ENCODE data around the gene FXYD4.
"Not testable (repeated sequence)": the region's sequence is repeated elsewhere in the genome, so short reads cannot be mapped to it uniquely, and the experiment has no call there.

FXYD4 gene

DNA sequence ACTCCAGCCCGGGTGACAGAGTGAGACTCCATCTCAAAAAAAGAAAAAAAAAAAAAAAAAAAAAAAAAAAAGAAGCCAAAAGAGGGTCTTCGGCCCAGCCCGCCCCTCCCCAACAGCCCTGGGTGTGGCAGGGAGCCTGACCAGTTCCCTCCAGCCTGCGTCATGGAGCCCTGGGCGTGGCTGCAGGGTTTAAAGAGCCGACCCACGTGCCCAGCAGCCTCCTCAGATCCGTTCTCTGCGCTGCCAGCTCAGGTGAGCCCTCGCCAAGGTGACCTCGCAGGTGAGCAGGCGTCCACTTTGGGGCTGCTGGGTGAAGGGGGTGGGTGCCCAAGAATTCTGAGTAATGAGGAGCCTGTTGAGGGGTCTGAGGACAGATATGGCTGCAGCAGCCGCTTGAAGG lies at the start of gene FXYD4:
TSS of gene FXYD4 (plus strand) at position 219 of the 400 bp plus-strand sequence. CDS start 2,111 bp downstream, outside the sequence.
- no peak for DNase-seq (ENCODE audit: low spot score)

DNA sequence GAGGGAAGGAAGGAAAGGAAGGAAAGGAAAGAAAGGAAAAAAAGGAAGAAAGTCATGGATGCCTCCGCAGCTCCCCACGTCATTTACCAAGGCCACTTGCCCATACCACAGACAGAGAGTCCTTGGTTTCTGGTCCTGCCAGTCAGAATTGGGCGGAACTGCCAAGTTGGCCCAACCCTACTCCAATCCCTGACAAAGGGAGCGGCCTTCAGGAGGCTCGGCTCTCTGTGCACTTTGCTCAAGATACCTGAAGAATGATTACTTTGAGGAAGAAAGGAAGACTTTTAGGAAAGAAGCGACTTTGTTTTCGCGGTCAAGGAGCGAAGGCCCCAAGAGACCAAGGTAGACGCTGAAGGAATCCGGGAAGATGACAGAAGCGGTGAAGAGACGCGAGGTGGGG lies 49.1 kb upstream of the FXYD4 start:
- no peak for DNase-seq (ENCODE audit: low spot score)

GRCh38 chr10:43322769-43323168 lies 48.7 kb upstream of the FXYD4 start:
- DNase-seq (ENCODE audit: low spot score), result peak; percentile 89

DNA sequence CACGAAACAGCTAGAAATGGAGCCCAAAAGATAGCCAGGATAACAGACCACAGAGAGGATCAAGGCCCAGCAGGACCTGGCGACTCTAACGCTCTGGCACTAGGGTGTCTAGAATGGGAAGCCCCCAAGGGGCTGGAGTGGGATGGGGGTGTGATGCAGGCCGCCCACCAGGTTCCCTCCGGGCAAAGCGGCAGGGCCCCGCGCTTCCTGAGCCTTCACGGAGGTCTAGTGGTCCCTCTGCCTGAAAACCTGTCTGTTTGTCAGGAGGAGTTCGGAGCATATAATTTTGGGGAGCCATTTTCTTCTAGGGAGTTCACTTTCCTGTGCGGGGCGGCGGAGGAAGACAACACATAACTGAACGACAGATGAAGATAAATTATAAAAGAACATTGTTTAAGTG lies 48.2 kb upstream of the FXYD4 start:
- no peak for DNase-seq (ENCODE audit: low spot score)

- no peak for DNase-seq (ENCODE audit: low spot score)
Observed at GRCh38 chr10:43324876-43325275, 46.6 kb upstream of the FXYD4 start.

- no peak for DNase-seq (ENCODE audit: low spot score)
Observed at GRCh38 chr10:43327171-43327570, 44.3 kb upstream of the FXYD4 start.

GRCh38 chr10:43327986-43328385 lies 43.5 kb upstream of the FXYD4 start:
- no peak for DNase-seq (ENCODE audit: low spot score)

GRCh38 chr10:43328810-43329209 lies 42.6 kb upstream of the FXYD4 start:
- DNase-seq (ENCODE audit: low spot score), result not testable (repeated sequence)

- not testable (repeated sequence) for DNase-seq (ENCODE audit: low spot score)
Observed at GRCh38 chr10:43329246-43329885, 42.1 kb upstream of the FXYD4 start.

DNA sequence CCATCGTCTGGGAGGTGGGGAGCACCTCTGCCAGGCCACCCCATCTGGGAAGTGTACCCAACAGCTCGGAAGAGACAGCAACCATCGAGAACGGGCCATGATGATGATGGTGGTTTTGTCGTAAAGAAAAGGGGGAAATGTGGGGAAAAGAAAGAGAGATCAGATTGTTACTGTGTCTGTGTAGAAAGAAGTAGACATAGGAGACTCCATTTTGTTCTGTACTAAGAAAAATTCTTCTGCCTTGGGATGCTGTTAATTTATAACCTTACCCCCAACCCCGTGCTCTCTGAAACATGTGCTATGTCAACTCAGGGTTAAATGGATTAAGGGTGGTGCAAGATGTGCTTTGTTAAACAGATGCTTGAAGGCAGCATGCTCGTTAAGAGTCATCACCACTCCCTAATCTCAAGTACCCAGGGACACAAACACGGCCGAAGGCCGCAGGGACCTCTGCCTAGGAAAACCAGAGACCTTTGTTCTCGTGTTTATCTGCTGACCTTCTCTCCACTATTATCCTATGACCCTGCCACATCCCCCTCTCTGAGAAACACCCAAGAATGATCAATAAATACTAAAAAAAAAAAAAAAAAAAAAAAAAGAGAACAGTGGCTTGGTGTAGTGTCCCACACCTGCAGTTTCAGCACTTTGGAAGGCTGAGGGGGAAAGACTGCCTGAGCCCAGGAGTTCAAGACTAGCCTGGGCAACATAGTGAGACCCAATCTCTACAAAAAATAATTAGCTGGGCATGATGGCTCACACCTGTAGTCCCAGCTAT lies 41.2 kb upstream of the FXYD4 start:
- DNase-seq (ENCODE audit: low spot score), result not testable (repeated sequence)

GRCh38 chr10:43330824-43331127 lies 40.7 kb upstream of the FXYD4 start:
- DNase-seq (ENCODE audit: low spot score), result not testable (repeated sequence)

DNA sequence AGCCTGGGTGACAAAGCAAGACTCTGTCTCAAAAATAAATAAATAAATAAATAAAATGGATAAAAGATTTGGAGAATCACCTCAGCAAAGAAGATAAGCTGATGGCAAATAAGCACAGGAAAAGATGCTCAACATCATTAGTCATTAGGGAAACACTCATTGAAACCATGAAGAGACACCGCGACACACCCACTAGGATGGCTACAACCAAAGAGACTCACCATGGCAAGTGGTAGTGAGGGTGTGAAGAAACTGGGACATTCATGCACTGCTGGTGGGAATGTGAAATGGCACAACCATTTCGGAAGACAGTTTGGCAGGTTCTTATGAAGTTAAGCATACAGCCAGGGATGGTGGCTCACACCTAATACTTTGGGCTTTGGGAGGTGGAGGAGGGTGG lies 37.8 kb upstream of the FXYD4 start:
- no peak for DNase-seq (ENCODE audit: low spot score)

- no peak for DNase-seq (ENCODE audit: low spot score)
Observed at GRCh38 chr10:43336061-43336460, 35.4 kb upstream of the FXYD4 start.

DNA sequence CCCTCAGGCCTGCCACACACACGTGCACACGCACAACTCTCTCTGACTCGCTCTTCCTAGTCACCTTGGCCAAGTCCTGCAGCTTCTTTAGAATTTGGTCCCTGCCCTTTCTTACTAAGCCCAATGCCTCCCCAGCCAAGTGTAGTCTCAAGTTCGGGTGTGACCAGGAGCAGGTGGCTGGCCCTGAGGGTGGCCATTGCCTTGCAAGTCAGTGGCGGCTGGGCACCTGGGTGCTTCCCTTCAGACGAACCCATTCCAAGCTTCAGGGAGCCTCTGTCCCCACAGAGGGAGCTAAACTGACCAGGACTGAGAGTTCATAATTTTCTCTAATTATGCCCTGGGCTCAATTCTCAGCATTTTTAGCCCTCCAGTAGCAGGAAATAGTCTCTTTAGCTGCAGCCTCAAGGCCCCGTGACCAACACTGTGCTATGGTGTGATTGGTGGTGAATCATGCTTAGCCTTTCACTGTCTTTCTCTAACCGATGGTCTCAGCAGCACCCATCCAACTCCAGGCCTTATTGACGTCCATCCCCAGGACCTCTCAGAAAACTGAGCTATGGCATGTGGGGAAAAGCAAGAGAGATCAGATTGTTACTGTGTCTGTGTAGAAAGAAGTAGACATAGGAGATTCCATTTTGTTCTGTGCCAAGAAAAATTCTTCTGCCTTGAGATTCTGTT lies 34.7 kb upstream of the FXYD4 start:
- no peak for DNase-seq (ENCODE audit: low spot score)

- DNase-seq (ENCODE audit: low spot score), result not testable (repeated sequence)
Observed at GRCh38 chr10:43337536-43337935, 33.9 kb upstream of the FXYD4 start.

- DNase-seq (ENCODE audit: low spot score), result no peak
Observed at GRCh38 chr10:43338117-43338516, 33.3 kb upstream of the FXYD4 start.

DNA sequence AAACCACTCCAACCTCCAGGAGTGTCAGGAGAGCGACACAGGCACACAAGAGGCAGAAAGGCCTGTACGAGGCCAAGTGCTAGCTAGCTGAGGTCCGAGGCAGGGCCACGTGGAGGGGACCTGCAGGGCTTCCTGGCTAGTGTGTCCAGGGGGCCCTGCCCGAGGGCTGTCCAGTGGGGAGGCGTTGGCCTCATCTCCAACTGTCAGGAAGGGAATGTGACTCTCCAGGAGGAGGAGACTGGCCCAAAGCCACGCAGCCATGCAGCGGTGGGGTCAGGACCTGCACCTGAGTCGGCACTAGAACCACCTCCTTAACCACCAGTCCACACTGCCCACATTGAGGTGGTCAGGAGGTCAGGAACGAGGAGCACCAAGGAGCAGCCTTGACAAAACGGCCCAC lies 32.3 kb upstream of the FXYD4 start:
- DNase-seq (ENCODE audit: low spot score), result no peak

DNA sequence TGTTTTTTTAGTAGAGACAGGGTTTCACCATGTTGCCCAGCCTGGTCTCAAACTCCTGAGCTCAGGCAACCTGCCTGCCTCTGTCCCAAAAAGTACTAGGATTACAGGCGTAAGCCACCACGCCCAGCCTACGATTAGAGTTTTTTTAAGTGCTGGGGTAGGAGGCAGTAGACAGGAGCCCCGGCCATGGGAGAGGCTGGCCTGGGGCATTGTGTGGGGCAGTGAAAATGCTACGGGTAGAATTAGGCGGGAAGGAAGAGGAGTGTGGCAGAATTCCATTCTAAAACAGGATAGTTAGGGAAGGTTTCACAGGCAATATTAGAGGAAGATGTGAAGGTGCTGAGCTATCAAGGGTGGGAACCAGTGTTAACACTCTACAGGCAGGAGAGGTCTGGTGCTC lies 31.3 kb upstream of the FXYD4 start:
- no peak for DNase-seq (ENCODE audit: low spot score)

DNA sequence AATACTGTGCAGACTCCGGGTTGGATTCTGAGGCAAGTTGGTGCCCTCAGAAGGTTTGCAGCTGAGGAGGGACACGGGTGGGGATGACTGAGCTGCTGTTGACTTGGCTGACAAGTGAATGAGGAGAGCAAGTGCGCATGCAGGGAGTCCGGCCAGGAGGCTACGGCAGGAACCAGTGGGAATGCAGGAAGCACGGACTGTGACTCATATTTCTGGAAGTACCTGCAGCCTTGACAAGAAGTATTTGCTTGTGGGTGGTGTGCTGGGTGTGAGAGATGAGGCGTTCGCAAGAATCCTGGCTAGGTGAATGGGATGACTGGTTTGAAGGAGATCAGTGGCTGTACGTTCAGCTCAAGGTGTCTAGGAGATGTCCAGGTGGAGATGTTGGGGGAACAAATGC lies 30.8 kb upstream of the FXYD4 start:
- no peak for DNase-seq (ENCODE audit: low spot score)

GRCh38 chr10:43341450-43341849 lies 30.0 kb upstream of the FXYD4 start:
- no peak for DNase-seq (ENCODE audit: low spot score)

DNA sequence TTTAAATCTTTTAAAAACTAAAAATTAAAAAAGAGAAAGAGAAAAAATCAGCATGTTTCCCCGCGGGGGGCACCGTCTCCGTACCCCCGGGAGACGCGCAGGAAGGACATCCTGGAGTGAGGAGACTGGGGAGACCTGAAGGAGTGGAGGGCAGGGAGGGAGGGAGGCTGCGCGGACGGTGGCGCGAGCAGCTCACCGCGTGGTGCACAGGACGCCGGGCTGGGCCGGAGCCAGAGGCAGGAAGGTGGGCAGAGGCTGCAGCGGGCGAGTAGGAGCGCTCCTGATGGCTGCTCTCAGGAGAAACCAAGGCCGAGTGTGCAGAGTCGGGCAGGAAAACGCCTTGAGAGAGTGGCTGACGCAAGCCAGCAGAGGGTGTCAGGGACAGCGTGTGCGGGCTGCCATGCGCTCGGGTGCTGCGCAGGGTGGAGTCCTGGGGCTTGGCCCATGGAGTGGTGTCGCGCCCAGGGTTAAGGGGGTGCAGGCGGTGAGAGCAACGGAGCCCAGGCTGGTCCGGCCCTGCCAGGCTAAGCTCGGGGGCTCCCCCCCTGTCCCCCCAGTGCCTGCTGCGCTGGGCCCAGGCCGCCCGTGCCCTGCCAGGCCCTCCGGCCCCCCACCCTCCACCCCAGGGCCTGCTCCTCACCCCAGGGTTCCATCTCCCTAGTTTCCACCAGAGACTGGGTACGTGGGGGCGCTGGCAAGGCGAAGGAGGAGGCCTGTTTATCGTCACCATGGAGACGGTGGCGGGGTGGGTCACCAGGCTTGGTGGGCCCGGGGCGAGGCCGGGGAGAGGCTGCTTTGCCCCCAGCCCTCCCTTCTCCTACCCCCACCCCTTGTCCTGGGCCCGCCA lies 28.9 kb upstream of the FXYD4 start:
- no peak for DNase-seq (ENCODE audit: low spot score)

DNA sequence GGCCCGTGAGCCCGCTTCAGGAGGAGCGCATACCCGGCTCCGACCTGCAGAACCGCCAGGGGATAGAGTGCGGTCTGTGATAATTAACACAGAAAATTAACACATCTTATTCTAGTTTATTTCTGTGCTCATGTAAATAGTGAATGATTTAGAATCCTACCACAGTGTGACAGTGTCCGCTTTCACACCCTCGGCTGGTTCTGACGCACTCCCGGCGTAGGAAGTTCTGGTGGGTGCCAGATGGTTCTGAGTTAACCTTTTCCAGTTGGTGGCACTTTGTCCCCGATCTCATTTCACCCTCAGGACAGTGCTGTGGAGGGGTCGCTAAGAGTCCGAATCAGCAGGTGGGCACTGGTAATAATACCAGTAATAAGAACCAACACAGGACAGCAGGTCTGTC lies 28.3 kb upstream of the FXYD4 start:
- no peak for DNase-seq (ENCODE audit: low spot score)

All from left forelimb (tissue), 1 donor.